Ovary (tissue), 9 donors: ENCODE measurements around the gene CAMTA1. TPM values are rescaled to one million over a fixed set of nuclear protein-coding genes. Genes with fewer than 3 reads are reported as not detected.

ENCODE experiments used
- DNase-seq, 5 donors: peaks; one replicate each; pipeline ENCODE4 v3.0.0-alpha.2; 2019 to 2020
- H3K27ac ChIP-seq, 2 donors: fragments of 200-600 bp; one replicate each; pipeline versions ENCODE4 v1.5.1 to v1.8.0; 2019 to 2022
- H3K27me3 ChIP-seq: fragments of 200-600 bp; one replicate; pipeline ENCODE4 v1.8.0; 2022
- H3K36me3 ChIP-seq: fragments of 200-600 bp; sonication (generic); one replicate; pipeline ENCODE4 v1.5.1; 2019
- H3K4me1 ChIP-seq: one replicate; pipeline ENCODE4 v1.8.1; 2013; ENCODE audit warnings: mild to moderate bottlenecking, moderate library complexity; ENCODE audit not compliant: insufficient read depth
- H3K4me3 ChIP-seq: fragments of 200-600 bp; sonication (generic); one replicate; pipeline ENCODE4 v1.5.1; 2017
- H3K9me3 ChIP-seq, 2 donors: fragments of 200-600 bp in 1 of 2; sonication (generic) in 1 of 2; one replicate each; pipeline versions ENCODE4 v1.5.1 to v1.8.1; 2013 to 2019; ENCODE audit warnings: mild to moderate bottlenecking in 1 of 2, moderate library complexity in 1 of 2
- CTCF ChIP-seq, 3 donors: fragments of 450-650 bp in 2 of 3; fragments of 200-600 bp in 1 of 3; IDR thresholded peaks; one replicate each; pipeline versions ENCODE4 v1.5.1 to v1.8.0; 2016 to 2022; ENCODE audit warnings: antibody characterized with exemption in 3 of 3, mild to moderate bottlenecking in 1 of 3
- EP300 ChIP-seq: sonication (generic); formaldehyde crosslinking; IDR thresholded peaks from one replicate; pipeline ENCODE4 v1.6.1; 2017; ENCODE audit warnings: antibody characterized with exemption
- POLR2A ChIP-seq: fragments of 450-650 bp; IDR thresholded peaks from one replicate; pipeline ENCODE4 v1.6.1; 2017; ENCODE audit warnings: antibody characterized with exemption, mild to moderate bottlenecking, moderate library complexity
- WGBS, 3 donors: extraction: QIAGEN DNeasy Blood & Tissue Kit in 1 of 3; methylation state at CpG; one replicate each; pipeline versions ENCODE4 v1.1.5 to v1.1.7; 2013 to 2017; 5-methylcytosine and 5-hydroxymethylcytosine counted together
- intact Hi-C, 4 donors: fragments of 100-400 bp; cut with DNase I; formaldehyde crosslinking; loops; one replicate each; pipeline versions ENCODE4 v1.11.0 to v1.15.1; 2022 to 2023
- polyA plus RNA-seq, 2 donors: library from polyadenylated mRNA; stranded (reverse); fragments of 200-250 nt in 1 of 2; fragments of 350-450 nt in 1 of 2; fragmentation: Illumina TruSeq in 1 of 2; extraction: RNeasy Lipid Tissue Mini Kit (QIAGEN cat#74804) in 1 of 2; gene quantifications; one replicate each; pipeline ENCODE4 v1.2.3, GENCODE V29; 2013 to 2014
- total RNA-seq, 7 donors: library from RNA; depleted of rRNA in 2 of 7; stranded (reverse); fragments of >200 nt in 2 of 7; fragmentation: NEBNext Ultra II Directional in 3 of 7; extraction: Animal tissue kit (Norgen Biotek cat#: 25700) in 3 of 7; gene quantifications; one replicate each; pipeline versions ENCODE4 v1.1.0 to v1.2.4, GENCODE V29; 2016 to 2023
- donor health status: DM: no; HTN: no; CAD: no; lungs with moderate emphysema.
- donor health status: DM: no; HTN: no; CAD: no.
- donor health status: Bipolar disorder and iron deficiency.
- donor health status: DM: yes; HTN: yes; CAD: no.
- donor health status: DM: no; HTN: no; CAD: no.
- donor health status: DM: yes; HTN: yes; CAD: no.

The CAMTA1 gene
- total and polyA plus RNA-seq, 9 donors: 51.1 to 150 (median 67.4) TPM

GRCh38 chr1:7749126-7749525, 963.9 kb downstream of the CAMTA1 start:
- no peak overlapping the region for H3K27ac ChIP-seq
- intact Hi-C loops: no loop called here
- peaks cover 1% of the 10 kb centered on the region for H3K4me1 ChIP-seq
- WGBS, 3 donors: 48 to 54% (median 52%) methylated on average over 5 of the region's 5 CpGs
- H3K27me3 ChIP-seq: no peaks in the 10 kb centered on the region
- no peaks in the 10 kb centered on the region for H3K36me3 ChIP-seq
- H3K4me3 ChIP-seq: no peak overlapping the region
- TF ChIP-seq EP300 (no peak), POLR2A (no peak), CTCF (IDR thresholded peaks at IDR 0.05) (no peak)
- no peaks in the 10 kb centered on the region for H3K9me3 ChIP-seq
- DNase-seq: no peak

- H3K4me3 ChIP-seq: no peak overlapping the region
- peaks cover 1% of the 10 kb centered on the region for H3K4me1 ChIP-seq
- H3K9me3 ChIP-seq: no peaks in the 10 kb centered on the region
- WGBS, 3 donors: 88 to 91% (median 89%) methylated on average over 11 of the region's 11 CpGs
- TF ChIP-seq CTCF (IDR thresholded peaks at IDR 0.05): no peak
- no peak for TF ChIP-seq EP300
- TF ChIP-seq POLR2A: no peak
- no peak overlapping the region for H3K27ac ChIP-seq
- no peaks in the 10 kb centered on the region for H3K36me3 ChIP-seq
- DNase-seq: no peak
- intact Hi-C loops: loop anchor here in 2 of 4 donors (2.0 to 5.0 kb wide), 2 partner anchors 82 to 84 kb away; no protein-coding TSS in a partner anchor
- H3K27me3 ChIP-seq: no peaks in the 10 kb centered on the region
Measured at GRCh38 chr1:7751174-7751573, 965.9 kb downstream of the CAMTA1 start.

- H3K27me3 ChIP-seq: no peaks in the 10 kb centered on the region
- intact Hi-C loops: loop anchor here in 3 of 4 donors (2.0 to 5.0 kb wide), 3 partner anchors 84 to 88 kb away; no protein-coding TSS in a partner anchor
- no peaks in the 10 kb centered on the region for H3K36me3 ChIP-seq
- WGBS, 3 donors: 18 to 24% (median 19%) methylated on average over 18 of the region's 18 CpGs
- H3K9me3 ChIP-seq: no peaks in the 10 kb centered on the region
- TF ChIP-seq POLR2A (no peak), CTCF (IDR thresholded peaks at IDR 0.05) (peak; percentile 57 to 80 (median 59))
- DNase-seq: peak; percentile 56 to 75 (median 65)
- no peak overlapping the region for H3K27ac ChIP-seq
- H3K4me1 ChIP-seq: peaks cover 1% of the 10 kb centered on the region
- H3K4me3 ChIP-seq: peak overlapping the region; percentile 19
Measured at GRCh38 chr1:7752512-7753417, 967.5 kb downstream of the CAMTA1 start.

GRCh38 chr1:7753641-7754040, 968.4 kb downstream of the CAMTA1 start:
- DNase-seq: no peak
- intact Hi-C loops: loop anchor here in 3 of 4 donors (2.0 to 5.0 kb wide), 3 partner anchors 85 to 89 kb away; no protein-coding TSS in a partner anchor
- Histone ChIP-seq H3K36me3 (no peaks in the 10 kb centered on the region), H3K27ac (no peak overlapping the region), H3K4me3 (no peak overlapping the region), H3K27me3 (no peaks in the 10 kb centered on the region), H3K9me3 (no peaks in the 10 kb centered on the region), H3K4me1 (peaks cover 1% of the 10 kb centered on the region)
- 77 to 81% (median 81%) methylated on average over 3 of the region's 3 CpGs for WGBS, 3 donors
- no peak for TF ChIP-seq POLR2A
- no peak for TF ChIP-seq CTCF (IDR thresholded peaks at IDR 0.05)
- no peak for TF ChIP-seq EP300
